Esophagus muscularis mucosa (tissue), 4 donors: ENCODE data around the gene TAMALIN. TPM values are rescaled to one million over a fixed set of nuclear protein-coding genes. Genes with fewer than 3 reads are reported as not detected.

Source experiments
- DNase-seq: peaks from one replicate; pipeline ENCODE4 v3.0.0-alpha.2; 2017; ENCODE audit errors: extremely low spot score
- H3K27ac ChIP-seq, 4 donors: fragments of 200-600 bp; sonication (generic); replicated peaks in 1 of 4; 1 replicate in 3 of 4; 2 replicates in 1 of 4; pipeline ENCODE4 v1.5.1; 2016 to 2019; ENCODE audit warnings: mild to moderate bottlenecking in 1 of 4
- H3K27me3 ChIP-seq, 4 donors: fragments of 200-600 bp; sonication (generic); one replicate each; pipeline versions ENCODE4 v1.5.1 to v1.6.0; 2016 to 2019
- H3K36me3 ChIP-seq, 4 donors: fragments of 200-600 bp; sonication (generic); one replicate each; pipeline ENCODE4 v1.5.1; 2016 to 2019
- H3K4me1 ChIP-seq, 4 donors: fragments of 200-600 bp; sonication (generic); one replicate each; pipeline ENCODE4 v1.5.1; 2016 to 2019
- H3K4me3 ChIP-seq, 4 donors: fragments of 200-600 bp; sonication (generic); 1 replicate in 2 of 4; 2 replicates in 2 of 4; pipeline ENCODE4 v1.5.1; 2016 to 2019; ENCODE audit warnings: mild to moderate bottlenecking in 4 of 4, moderate library complexity in 1 of 4
- H3K9me3 ChIP-seq, 4 donors: fragments of 200-600 bp; sonication (generic); 1 replicate in 3 of 4; 2 replicates in 1 of 4; pipeline ENCODE4 v1.5.1; 2016 to 2019
- EP300 ChIP-seq: sonication (generic); formaldehyde crosslinking; IDR thresholded peaks from one replicate; pipeline ENCODE4 v1.6.1; 2017; ENCODE audit warnings: antibody characterized with exemption
- POLR2A ChIP-seq: fragments of 450-650 bp; IDR thresholded peaks from one replicate; pipeline ENCODE4 v1.6.1; 2017; ENCODE audit warnings: antibody characterized with exemption, moderate library complexity, mild to moderate bottlenecking, low read depth
- POLR2AphosphoS5 ChIP-seq, 2 donors: sonication (generic); formaldehyde crosslinking; IDR thresholded peaks; one replicate each; pipeline ENCODE4 v1.6.1; 2017; ENCODE audit warnings: antibody characterized with exemption in 2 of 2
- WGBS: methylation state at CpG from one replicate; pipeline ENCODE4 v1.1.5; 2018; 5-methylcytosine and 5-hydroxymethylcytosine counted together
- intact Hi-C: fragments of 100-400 bp; cut with DNase I; formaldehyde crosslinking; loops from one replicate; pipeline ENCODE4 v1.15.1; 2023
- total RNA-seq, 4 donors: library from RNA; depleted of rRNA; stranded (reverse); fragments of >200 nt; gene quantifications; one replicate each; pipeline versions ENCODE4 v1.1.0 to v1.2.1, GENCODE V29; 2016
- TF ChIP-seq, protein P1 (sequence below), 3 experiments: fragments of 200-600 bp in 2 of 3; fragments of 450-650 bp in 1 of 3; sonication (generic) in 2 of 3; IDR thresholded peaks; one replicate each; pipeline ENCODE4 v1.5.1; 2017 to 2019; ENCODE audit warnings: antibody characterized with exemption in 3 of 3, mild to moderate bottlenecking in 2 of 3, moderate library complexity in 1 of 3

TAMALIN gene
- total RNA-seq, 4 donors from 2014 or later = 13.3 to 26.9 (median 18.3) TPM

DNA sequence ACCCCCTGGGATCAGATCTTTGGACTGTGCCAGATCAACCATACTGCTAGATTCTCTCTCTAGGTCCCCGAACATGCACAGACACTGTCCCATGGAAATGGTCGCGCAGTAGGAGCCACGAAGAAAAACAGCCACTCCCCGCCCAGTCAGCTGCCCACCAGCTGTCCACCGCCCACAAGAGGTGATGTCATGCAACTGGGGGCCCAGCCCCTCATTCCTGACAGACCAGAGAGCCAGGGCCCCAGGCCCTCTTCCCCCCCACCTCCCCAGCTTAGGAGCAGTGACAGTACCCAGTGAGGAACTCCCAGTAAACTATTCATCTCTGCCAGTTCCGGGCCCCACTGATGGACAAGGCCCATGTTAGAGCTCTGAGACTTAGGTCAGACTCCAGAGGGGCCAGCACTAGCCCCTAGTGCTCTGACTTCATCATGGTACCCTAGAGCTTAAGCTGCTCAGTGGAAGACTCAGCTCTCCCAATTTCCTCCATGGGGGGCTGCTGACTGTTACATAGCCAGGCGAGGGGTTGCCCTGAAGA, 3.7 kb upstream of the TAMALIN start:
- H3K27ac ChIP-seq = no peak overlapping the region
- no peaks in the 10 kb centered on the region for H3K9me3 ChIP-seq
- H3K4me3 ChIP-seq = no peak overlapping the region
- peaks cover 2 to 39% (median 14%) of the 10 kb centered on the region in 4 donors for H3K27me3 ChIP-seq
- H3K36me3 ChIP-seq = peaks cover 0 to 3% (median 0%) of the 10 kb centered on the region in 4 donors
- 91% methylated on average over 8 of the region's 8 CpGs for WGBS
- no peak for DNase-seq
- TF ChIP-seq POLR2AphosphoS5 (IDR thresholded peaks at IDR 0.05) (no peak), EP300 (no peak), POLR2A (no peak)
- TF ChIP-seq, protein P1, sequence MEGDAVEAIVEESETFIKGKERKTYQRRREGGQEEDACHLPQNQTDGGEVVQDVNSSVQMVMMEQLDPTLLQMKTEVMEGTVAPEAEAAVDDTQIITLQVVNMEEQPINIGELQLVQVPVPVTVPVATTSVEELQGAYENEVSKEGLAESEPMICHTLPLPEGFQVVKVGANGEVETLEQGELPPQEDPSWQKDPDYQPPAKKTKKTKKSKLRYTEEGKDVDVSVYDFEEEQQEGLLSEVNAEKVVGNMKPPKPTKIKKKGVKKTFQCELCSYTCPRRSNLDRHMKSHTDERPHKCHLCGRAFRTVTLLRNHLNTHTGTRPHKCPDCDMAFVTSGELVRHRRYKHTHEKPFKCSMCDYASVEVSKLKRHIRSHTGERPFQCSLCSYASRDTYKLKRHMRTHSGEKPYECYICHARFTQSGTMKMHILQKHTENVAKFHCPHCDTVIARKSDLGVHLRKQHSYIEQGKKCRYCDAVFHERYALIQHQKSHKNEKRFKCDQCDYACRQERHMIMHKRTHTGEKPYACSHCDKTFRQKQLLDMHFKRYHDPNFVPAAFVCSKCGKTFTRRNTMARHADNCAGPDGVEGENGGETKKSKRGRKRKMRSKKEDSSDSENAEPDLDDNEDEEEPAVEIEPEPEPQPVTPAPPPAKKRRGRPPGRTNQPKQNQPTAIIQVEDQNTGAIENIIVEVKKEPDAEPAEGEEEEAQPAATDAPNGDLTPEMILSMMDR (IDR thresholded peaks at IDR 0.05) = no peak
- intact Hi-C loops = no loop called here
- H3K4me1 ChIP-seq = peaks cover 22 to 40% (median 31%) of the 10 kb centered on the region in 4 donors

DNA sequence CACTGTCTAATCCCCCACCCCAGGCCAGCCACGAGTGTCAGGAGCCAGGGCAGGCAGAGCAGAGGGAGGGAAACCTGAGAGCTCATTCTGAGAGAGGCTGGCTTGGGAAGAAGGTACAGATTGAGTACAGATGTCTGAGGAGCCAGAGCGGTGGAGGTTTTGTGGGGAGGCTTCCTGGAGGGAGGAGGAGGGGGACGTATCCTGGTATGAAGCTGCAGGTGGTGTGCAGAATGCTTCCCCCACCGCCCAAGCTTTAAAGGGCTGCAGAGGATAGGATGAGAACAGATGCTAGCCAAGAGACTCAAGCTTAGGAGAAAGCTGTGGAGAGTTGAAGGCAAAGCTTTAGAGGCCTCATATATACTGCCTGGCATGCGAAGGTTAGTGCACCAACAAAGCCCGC, 3.2 kb upstream of the TAMALIN start:
- peaks cover 2 to 39% (median 14%) of the 10 kb centered on the region in 4 donors for H3K27me3 ChIP-seq
- 73% methylated on average over 6 of the region's 6 CpGs for WGBS
- no peaks in the 10 kb centered on the region for H3K9me3 ChIP-seq
- no peaks in the 10 kb centered on the region for H3K36me3 ChIP-seq
- TF ChIP-seq, protein P1 (IDR thresholded peaks at IDR 0.05) = no peak
- TF ChIP-seq POLR2AphosphoS5 (IDR thresholded peaks at IDR 0.05) = no peak
- DNase-seq = no peak
- H3K4me1 ChIP-seq = peaks cover 22 to 45% (median 36%) of the 10 kb centered on the region in 4 donors
- no peak overlapping the region for H3K4me3 ChIP-seq
- no peak overlapping the region for H3K27ac ChIP-seq
- intact Hi-C loops = no loop called here

DNA sequence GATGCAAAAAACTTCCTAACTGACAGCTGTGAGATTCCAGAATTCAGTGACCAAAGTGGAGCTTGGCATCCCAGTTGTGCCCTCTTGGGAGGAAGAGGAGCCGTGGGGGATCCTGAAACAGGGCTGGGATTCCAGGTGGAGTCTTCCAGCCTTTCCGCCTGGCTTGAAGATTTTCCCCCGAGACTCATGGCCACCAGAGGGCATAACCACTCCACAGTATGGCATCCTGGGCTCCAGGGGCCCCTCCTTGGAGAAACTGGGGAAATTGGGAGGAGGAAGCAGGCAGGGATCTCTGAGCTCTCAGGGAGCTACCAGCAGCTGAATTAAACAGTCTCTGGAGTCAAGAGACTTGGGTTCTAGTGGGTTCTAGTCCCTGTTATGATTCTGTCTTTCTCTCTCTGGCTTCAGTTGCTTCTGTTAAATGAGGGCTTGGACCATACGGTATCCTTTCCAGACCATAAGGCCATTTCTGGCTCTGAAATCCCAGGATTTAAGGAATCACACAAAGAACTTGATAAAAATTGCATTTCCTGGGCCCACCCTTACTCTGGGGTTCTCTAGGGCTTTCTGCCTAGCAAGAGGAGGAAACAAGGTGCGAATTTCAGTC, 2.6 kb upstream of the TAMALIN start:
- no peak overlapping the region for H3K4me3 ChIP-seq
- TF ChIP-seq POLR2AphosphoS5 (IDR thresholded peaks at IDR 0.05) (peak in 1 of 2 donors; percentile 58), EP300 (no peak)
- TF ChIP-seq, protein P1 (IDR thresholded peaks at IDR 0.05) = peak; percentile 69 to 81 (median 77)
- WGBS = 47% methylated on average over 5 of the region's 5 CpGs
- H3K36me3 ChIP-seq = peaks cover 0 to 4% (median 0%) of the 10 kb centered on the region in 4 donors
- H3K27me3 ChIP-seq = peaks cover 2 to 39% (median 14%) of the 10 kb centered on the region in 4 donors
- DNase-seq = no peak
- H3K27ac ChIP-seq = no peak overlapping the region
- H3K9me3 ChIP-seq = no peaks in the 10 kb centered on the region
- intact Hi-C loops = loop anchor here (2.0 kb wide), 1 partner anchor 19 kb away; no protein-coding TSS in a partner anchor
- H3K4me1 ChIP-seq = peaks cover 22 to 50% (median 41%) of the 10 kb centered on the region in 4 donors

DNA sequence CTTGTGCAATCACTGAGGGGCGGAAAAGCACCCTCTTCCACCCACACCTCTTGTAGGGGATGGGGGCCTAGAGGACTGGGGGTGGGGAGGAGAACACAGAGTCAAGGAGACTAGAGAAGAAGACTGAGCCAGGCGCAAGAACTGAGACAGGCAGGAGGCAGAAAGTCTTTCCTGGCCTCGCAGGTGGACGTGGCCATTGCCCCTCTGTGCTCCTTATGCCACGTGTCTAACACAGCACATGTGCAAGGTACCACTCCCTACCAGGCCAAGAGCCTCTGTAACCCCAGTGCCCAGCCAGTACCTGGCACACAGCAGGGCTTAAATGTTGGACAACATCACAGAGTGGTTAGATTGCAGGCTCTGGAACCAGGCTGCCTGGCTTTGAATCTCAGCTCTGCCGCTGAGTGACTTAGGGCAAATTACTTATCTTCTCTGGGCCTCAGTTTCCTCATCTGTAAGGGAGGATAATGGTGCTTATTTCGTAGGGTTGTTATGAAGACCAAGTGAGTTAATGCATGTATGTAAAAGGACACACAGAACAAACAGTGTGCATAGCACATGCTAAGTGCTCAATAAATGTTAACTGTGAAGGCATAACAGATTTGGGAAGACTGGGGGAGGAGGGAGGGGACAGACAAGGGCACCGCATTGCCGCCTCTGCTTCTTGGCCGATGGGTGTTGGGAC, 1.4 kb upstream of the TAMALIN start:
- peaks cover 2 to 39% (median 14%) of the 10 kb centered on the region in 4 donors for H3K27me3 ChIP-seq
- no peak for DNase-seq
- 84% methylated on average over 7 of the region's 10 CpGs for WGBS
- no peaks in the 10 kb centered on the region for H3K9me3 ChIP-seq
- H3K27ac ChIP-seq = peak overlapping the region in 1 of 4 donors; percentile 82
- TF ChIP-seq, protein P1 (IDR thresholded peaks at IDR 0.05) = no peak
- TF ChIP-seq POLR2A = no peak
- no peak for TF ChIP-seq POLR2AphosphoS5 (IDR thresholded peaks at IDR 0.05)
- no peak for TF ChIP-seq EP300
- H3K36me3 ChIP-seq = peaks cover 0 to 8% (median 0%) of the 10 kb centered on the region in 4 donors
- peaks cover 28 to 63% (median 53%) of the 10 kb centered on the region in 4 donors for H3K4me1 ChIP-seq
- intact Hi-C loops = loop anchor here (2.0 kb wide), 1 partner anchor 17 kb away; no protein-coding TSS in a partner anchor
- no peak overlapping the region for H3K4me3 ChIP-seq
